ENCODE measurements around the gene FAM169A. TPM values are rescaled to one million over a fixed set of nuclear protein-coding genes. Genes with fewer than 3 reads are reported as not detected.
"Not testable (repeated sequence)": the region's sequence is repeated elsewhere in the genome, so short reads cannot be mapped to it uniquely, and the experiment has no call there.

FAM169A gene
- total RNA-seq, 1 donor from 2014 or later = 0.13 TPM

DNA sequence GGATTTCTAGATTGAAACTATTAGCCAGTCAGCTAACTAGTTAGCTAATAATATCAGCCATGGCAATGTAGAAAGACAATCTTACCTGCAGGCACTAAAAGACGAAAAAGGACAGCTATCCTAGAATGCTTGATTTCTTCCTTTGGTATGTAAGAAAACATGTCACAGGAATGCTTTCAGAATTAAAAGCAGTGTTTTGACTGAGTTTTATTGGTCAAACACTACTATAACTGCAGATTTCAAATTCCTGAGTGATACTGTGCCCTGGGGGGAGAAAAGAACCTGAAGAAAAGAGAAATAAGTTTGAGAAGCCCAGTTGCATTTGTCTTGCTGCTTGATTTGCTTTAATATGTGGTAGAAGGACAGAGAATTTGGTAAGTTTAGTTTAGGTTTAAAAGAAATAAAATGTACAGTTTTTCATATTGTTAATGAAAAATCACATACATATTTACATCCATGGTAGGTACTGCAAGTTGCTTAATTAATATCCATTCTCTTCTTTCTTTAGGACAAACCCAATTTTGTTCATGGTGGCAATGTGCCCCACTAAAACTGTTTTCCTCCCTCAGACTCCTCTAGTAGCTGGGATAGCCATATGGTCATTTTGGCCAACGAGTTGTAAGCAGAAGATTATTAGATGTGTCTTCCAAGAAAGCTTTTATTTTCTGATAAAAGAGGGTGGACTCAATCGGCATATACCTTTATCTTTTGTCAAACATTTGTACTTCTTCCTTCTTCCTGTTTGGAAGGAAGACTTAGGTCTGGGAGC lies 4.3 kb upstream of the FAM169A start:
- no peak for DNase-seq (ENCODE audit: low read depth, low spot score)

DNA sequence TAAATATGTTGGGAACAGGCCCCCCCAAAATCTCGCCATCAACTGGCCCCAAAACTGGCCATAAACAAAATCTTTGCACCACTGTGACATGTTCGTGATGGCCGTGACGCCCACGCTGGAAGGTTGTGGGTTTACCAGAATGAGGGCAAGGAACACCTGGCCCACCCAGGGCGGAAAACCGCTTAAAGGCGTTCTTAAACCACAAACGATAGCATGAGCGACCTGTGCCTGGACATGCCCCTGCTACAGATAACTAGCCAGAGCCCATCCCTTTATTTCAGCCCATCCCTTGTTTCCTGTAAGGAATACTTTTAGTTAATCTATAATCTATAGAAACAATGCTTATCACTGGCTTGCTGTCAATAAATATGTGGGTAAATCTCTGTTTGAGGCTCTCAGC lies 3.2 kb upstream of the FAM169A start:
- DNase-seq (ENCODE audit: low read depth, low spot score) = not testable (repeated sequence)

DNA sequence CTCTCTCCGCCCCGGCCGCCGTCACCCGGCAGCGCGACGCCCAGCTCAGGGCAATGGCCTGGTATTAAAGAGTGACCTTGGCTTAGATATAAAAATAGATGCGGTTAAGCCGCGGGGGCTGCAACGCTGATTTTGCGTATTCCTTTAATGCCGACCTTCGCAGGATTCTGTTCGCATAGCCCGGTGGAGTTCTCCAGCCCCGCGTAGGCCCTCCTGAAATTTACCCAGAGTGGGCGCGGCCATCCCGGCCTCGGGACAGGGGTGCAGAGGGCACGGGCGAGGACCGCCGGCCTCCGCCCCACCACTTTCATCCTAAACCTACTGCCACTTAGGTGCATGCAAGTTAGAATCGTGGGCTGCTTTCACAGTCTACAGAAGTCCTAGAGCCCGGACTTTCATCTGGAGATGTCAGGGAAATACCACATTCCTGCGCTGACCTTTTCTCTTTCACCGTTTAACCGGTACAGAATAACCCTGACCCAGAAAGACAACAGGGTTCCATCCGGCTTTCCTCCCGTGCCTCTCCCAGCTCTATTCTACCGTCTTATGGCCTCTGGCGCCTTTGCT lies 492 bp upstream of the FAM169A start:
- no peak for DNase-seq (ENCODE audit: low read depth, low spot score)

DNA sequence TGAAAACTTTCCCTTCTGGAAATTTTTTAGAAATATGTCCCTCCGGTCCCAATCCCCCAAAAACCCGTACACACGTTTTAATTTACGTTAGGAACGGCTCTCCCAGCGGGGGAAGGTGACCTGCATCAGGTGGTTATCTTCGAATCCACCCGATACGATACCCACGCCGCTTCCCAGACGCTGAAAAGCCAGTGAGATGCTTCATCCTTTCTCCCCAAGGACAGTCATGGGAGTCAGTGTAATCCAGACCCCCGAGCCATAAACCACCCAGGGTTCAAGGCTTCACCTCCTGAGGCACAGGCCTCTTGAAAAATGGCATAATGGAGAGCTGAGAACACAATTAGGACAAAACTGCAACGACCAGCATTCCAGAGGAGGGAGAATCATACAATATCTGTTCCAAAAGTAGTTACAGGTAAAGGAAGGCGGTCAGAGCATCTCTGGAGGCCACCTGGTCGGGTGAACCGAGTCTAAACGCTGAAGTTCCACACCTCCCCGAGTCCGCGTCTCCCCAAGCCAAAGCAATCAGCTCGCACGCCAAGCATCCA lies 857 bp downstream of the FAM169A start:
- DNase-seq (ENCODE audit: low read depth, low spot score) = no peak

- DNase-seq (ENCODE audit: low read depth, low spot score) = no peak
Measured at GRCh38 chr5:74864823-74865222, 1.4 kb downstream of the FAM169A start.

DNA sequence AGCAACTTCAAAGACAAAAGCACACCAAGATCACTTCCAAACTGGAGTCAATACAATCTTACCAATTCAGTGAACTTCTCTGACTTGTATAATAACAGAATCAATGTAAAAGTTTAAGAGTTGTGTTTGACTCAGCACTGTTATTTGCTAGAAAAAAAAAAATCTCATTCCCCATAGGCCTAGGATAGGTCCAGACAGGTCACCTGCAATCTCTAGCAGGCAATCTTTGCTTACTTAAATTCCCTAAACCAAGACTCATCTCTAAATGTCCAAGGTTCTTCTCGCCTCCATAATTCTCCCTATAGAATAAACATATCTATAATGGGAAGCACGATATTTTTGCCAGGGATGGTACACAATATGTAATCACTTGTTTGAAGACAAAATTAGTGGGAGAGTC lies 2.5 kb downstream of the FAM169A start:
- DNase-seq (ENCODE audit: low read depth, low spot score) = no peak

- no peak for DNase-seq (ENCODE audit: low read depth, low spot score)
Measured at GRCh38 chr5:74862221-74862620, 4.0 kb downstream of the FAM169A start.

GRCh38 chr5:74856975-74857374 lies 9.2 kb downstream of the FAM169A start:
- not testable (repeated sequence) for DNase-seq (ENCODE audit: low read depth, low spot score)

DNA sequence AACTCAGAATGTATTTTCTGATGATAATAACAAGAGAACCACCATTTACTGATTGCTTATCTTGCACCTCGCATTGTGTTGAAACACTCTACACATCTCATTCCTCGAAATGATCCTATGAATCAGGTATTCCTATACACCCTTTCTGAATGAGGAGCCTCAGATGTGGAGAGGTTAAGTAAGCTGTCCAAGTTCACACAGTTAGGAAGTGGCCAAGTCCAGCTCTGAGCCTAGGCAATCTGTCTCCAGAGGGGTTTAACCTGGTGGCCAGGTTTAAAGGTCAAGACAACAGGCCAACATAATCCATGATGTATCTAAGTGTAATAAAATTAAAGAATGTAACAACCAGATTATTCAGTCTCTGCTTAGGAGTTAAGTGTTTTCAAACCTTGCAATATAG lies 12.9 kb downstream of the FAM169A start:
- DNase-seq (ENCODE audit: low read depth, low spot score) = no peak

- DNase-seq (ENCODE audit: low read depth, low spot score) = no peak
Measured at GRCh38 chr5:74851684-74852353, 14.4 kb downstream of the FAM169A start.

GRCh38 chr5:74850789-74851425 lies 15.3 kb downstream of the FAM169A start:
- DNase-seq (ENCODE audit: low read depth, low spot score) = no peak

DNA sequence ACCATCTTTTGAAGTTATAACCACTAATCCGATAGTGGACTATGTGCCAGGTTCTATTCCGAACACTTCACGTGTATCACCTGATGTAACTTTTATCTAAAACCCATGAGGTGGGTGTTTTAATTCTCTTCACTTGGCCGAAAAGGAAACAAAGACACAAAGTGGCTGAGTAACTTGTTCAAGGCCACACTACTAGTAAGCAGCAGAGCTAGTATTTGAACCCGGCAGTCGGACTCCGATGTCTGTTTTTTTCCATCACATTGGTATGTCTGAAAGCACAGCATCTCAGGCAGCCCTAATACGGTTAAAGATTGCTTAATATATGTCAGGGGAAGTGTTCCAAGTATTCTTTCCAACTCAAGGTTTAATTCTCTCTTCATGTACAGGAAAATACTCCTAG lies 16.2 kb downstream of the FAM169A start:
- DNase-seq (ENCODE audit: low read depth, low spot score) = no peak

DNA sequence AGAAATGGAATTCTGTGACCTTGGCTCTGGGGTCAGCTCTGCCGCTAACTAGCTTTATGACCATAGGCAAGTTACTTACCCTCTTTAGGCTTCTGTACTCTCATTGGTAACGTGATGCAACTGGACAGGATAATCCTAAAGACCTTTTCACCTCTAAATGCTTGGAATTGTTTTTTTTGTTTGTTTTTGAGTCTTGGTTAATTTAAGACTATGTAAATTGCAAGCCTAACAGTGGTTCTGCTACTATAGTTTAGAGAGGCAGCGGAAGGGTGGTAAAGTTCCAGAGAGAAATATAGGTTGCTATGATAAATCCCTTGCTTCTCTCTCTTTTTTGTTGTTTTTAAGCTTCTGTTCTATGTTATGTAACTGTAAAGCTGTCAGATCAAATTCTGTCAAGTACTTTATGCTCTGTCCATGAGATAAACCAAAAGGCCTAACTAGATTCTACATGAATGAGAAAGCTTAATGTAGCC lies 17.6 kb downstream of the FAM169A start:
- no peak for DNase-seq (ENCODE audit: low read depth, low spot score)

DNA sequence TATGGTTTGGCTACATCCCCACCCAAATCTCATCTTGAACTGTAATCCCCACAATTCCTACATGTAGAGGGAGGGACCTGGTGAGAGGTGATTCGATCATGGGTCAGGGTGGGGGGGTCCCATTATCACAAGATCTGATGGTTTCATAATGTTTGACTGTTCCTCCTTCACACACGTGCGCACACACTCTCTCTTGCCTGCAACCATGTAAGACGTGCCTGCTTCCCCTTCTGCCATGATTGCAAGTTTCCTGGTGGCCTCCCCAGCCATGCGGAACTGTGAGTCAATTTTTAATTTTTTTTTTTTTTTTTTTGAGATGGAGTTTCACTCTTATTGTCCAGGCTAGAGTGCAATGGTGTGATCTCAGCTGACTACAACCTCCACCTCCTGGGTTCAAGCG lies 27.0 kb downstream of the FAM169A start:
- DNase-seq (ENCODE audit: low read depth, low spot score) = no peak

DNA sequence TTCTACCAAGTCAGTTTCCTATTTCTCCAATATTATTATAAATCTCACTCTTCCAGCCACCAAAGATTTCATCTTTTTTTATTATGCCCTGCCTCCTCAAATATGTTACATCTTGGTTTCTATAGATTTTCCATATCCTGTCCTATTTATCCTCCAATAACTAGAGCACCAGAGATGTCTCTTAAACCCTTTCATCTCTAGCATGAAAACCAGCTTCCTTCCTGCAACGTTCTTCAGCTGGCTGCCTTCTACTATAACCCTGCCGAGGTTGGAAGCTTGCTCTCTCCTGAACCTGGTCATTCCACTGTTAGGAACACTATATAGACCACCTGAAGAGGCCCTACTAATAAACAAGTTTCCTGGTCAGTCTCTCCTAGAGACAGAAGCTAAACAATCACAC lies 27.9 kb downstream of the FAM169A start:
- DNase-seq (ENCODE audit: low read depth, low spot score) = no peak

- no peak for DNase-seq (ENCODE audit: low read depth, low spot score)
Measured at GRCh38 chr5:74837115-74837514, 29.1 kb downstream of the FAM169A start.

- DNase-seq (ENCODE audit: low read depth, low spot score) = no peak
Measured at GRCh38 chr5:74833537-74834266, 32.5 kb downstream of the FAM169A start.

DNA sequence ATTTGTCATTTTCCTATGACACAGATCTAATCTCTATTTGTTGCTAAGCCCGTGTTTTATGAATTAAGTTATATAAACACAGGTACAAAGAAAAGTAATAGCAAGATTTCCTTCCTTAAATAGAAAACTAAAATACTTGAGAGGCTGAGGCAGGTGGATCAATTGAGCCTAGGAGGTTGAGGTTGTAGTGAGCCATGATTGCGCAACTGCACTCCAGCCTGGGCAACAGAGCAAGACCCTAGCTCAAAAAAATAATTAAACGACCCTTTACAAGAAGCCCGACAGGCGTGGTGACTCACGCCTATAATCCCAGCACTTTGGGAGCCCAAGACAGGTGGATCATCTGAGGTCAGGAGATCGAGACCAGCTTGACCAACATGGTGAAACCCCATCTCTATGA lies 36.8 kb downstream of the FAM169A start:
- DNase-seq (ENCODE audit: low read depth, low spot score) = no peak

DNA sequence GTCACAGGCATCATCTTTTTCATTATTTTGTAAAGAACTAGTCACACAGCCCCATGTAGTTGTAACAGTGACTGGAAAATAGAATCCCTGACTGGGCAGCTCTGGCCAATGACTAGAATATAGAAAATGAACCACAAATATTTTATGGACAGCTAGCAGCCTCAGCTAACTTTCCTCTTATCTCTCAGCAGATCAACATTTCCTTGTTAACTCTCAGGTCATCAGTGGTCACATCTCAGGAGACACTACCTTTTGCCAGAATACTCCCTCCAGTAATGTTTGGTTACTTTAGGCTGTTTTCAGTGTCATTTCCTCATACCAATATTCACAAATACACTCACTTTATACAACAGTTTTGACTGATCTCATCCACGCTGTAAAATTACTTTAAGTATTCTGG lies 43.9 kb downstream of the FAM169A start:
- no peak for DNase-seq (ENCODE audit: low read depth, low spot score)

DNA sequence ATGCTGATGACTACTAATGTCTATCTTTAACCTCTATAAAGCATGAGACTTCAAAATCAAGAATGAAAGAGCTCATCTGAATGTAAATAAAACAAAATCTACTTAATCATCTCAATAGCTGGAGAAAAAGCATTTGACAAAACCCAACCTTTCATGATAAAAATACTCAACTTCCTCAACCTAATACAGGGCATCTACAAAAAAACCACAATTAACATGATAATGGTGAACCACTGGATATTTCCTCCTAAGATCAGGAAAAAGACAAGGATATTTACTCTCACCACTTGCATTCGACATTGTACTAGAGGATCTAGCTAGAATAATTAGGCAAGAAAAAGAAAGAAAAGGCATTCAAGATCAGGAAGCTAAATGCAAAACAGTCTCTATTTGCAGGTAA lies 49.3 kb downstream of the FAM169A start:
- DNase-seq (ENCODE audit: low read depth, low spot score) = no peak

DNA sequence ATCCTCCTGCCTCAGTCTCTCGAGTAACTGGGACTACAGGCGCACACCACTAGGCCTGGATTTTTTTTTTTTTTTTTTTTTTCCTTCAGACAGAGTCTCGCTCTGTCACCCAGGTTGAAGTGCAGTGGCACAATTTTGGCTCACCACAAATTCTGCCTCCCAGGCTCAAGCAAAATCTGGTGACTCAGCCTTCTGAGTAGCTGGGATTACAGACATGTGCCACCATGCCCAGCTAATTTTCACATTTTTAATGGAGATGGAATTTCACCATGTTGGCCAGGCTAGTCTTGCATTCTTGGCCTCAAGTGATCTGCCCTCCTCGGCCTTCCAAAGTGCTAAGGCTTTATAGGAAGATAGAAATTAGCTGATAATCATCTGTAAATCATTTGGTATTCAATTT lies 55.3 kb downstream of the FAM169A start:
- no peak for DNase-seq (ENCODE audit: low read depth, low spot score)
